KMS-11 (cell line): ENCODE measurements around the gene UBE4A.

ENCODE experiments used
- H2AFZ ChIP-seq: fragments of 200-600 bp; sonication (generic); 2 replicates; pipeline ENCODE4 v1.6.1; 2016; ENCODE audit warnings: antibody characterized with exemption, mixed run types, low read depth
- H3K27ac ChIP-seq: fragments of 200-600 bp; sonication (generic); 2 replicates; pipeline ENCODE4 v1.6.1; 2016; ENCODE audit warnings: mild to moderate bottlenecking, mixed run types
- H3K27me3 ChIP-seq: fragments of 200-600 bp; sonication (generic); 2 replicates; pipeline ENCODE4 v1.6.1; 2017; ENCODE audit warnings: mild to moderate bottlenecking, low read depth, mixed run types, moderate library complexity; ENCODE audit not compliant: insufficient read depth
- H3K36me3 ChIP-seq: fragments of 200-600 bp; sonication (generic); 2 replicates; pipeline ENCODE4 v1.6.1; 2017; ENCODE audit warnings: mild to moderate bottlenecking, mixed run types; ENCODE audit not compliant: insufficient read depth
- H3K4me1 ChIP-seq: fragments of 200-600 bp; sonication (generic); 2 replicates; pipeline ENCODE4 v1.6.1; 2016; ENCODE audit warnings: mild to moderate bottlenecking, low read depth, mixed run types; ENCODE audit not compliant: poor library complexity, severe bottlenecking
- H3K4me2 ChIP-seq: fragments of 200-600 bp; sonication (generic); 2 replicates; pipeline ENCODE4 v1.7.0; 2016; ENCODE audit warnings: mild to moderate bottlenecking, mixed run types
- H3K4me3 ChIP-seq: fragments of 200-600 bp; sonication (generic); IDR thresholded peaks from 2 replicates; pipeline ENCODE4 v1.6.1; 2017; ENCODE audit warnings: low read depth, low read length, mixed read lengths; ENCODE audit not compliant: insufficient read depth
- H3K79me2 ChIP-seq: fragments of 200-600 bp; sonication (generic); 2 replicates; pipeline ENCODE4 v1.6.1; 2016; ENCODE audit warnings: low read depth, mixed run types; ENCODE audit not compliant: insufficient read depth
- H3K9ac ChIP-seq: fragments of 200-600 bp; sonication (generic); 2 replicates; pipeline ENCODE4 v1.6.1; 2016; ENCODE audit warnings: mild to moderate bottlenecking, mixed run types
- H4K20me1 ChIP-seq: fragments of 200-600 bp; sonication (generic); 2 replicates; pipeline ENCODE4 v1.6.1; 2016; ENCODE audit warnings: mild to moderate bottlenecking, mixed run types; ENCODE audit not compliant: insufficient read depth
- CTCF ChIP-seq: fragments of 200-600 bp; sonication (generic); conservative IDR thresholded peaks from 2 replicates; pipeline ENCODE4 v1.6.1; 2017; ENCODE audit warnings: low read depth, mild to moderate bottlenecking, antibody characterized with exemption, low read length, moderate library complexity, mixed read lengths

UBE4A gene

GRCh38 chr11:118312328-118312727 is 47.1 kb upstream of the UBE4A start:
- H2AFZ ChIP-seq, result no peak overlapping the region
- no peaks in the 10 kb centered on the region for H3K36me3 ChIP-seq
- no peaks in the 10 kb centered on the region for H3K27me3 ChIP-seq
- no peak overlapping the region for H3K4me2 ChIP-seq
- H3K79me2 ChIP-seq, result no peaks in the 10 kb centered on the region
- no peak for TF ChIP-seq CTCF
- no peak overlapping the region for H3K27ac ChIP-seq
- H3K4me1 ChIP-seq, result peaks cover 15% of the 10 kb centered on the region
- H3K9ac ChIP-seq, result no peak overlapping the region
- no peaks in the 10 kb centered on the region for H4K20me1 ChIP-seq
- no peak overlapping the region for H3K4me3 ChIP-seq

- TF ChIP-seq CTCF, result no peak
- Histone ChIP-seq H3K27me3 (no peaks in the 10 kb centered on the region), H3K4me1 (peaks cover 18% of the 10 kb centered on the region), H3K79me2 (no peaks in the 10 kb centered on the region), H3K9ac (no peak overlapping the region), H2AFZ (no peak overlapping the region), H4K20me1 (no peaks in the 10 kb centered on the region), H3K27ac (no peak overlapping the region), H3K36me3 (no peaks in the 10 kb centered on the region), H3K4me2 (no peak overlapping the region), H3K4me3 (no peak overlapping the region)
Observed at GRCh38 chr11:118313242-118313641, 46.2 kb upstream of the UBE4A start.

- Histone ChIP-seq H3K79me2 (no peaks in the 10 kb centered on the region), H3K4me1 (peaks cover 18% of the 10 kb centered on the region), H3K27ac (no peak overlapping the region), H3K4me2 (no peak overlapping the region), H2AFZ (no peak overlapping the region), H3K9ac (no peak overlapping the region), H3K4me3 (no peak overlapping the region), H3K36me3 (no peaks in the 10 kb centered on the region), H4K20me1 (no peaks in the 10 kb centered on the region), H3K27me3 (no peaks in the 10 kb centered on the region)
- TF ChIP-seq CTCF, result no peak
Observed at GRCh38 chr11:118314988-118315411, 44.4 kb upstream of the UBE4A start.

- H3K27ac ChIP-seq, result no peak overlapping the region
- H4K20me1 ChIP-seq, result no peaks in the 10 kb centered on the region
- no peak overlapping the region for H3K9ac ChIP-seq
- no peak overlapping the region for H3K4me3 ChIP-seq
- no peak overlapping the region for H3K4me2 ChIP-seq
- peaks cover 18% of the 10 kb centered on the region for H3K4me1 ChIP-seq
- no peaks in the 10 kb centered on the region for H3K79me2 ChIP-seq
- no peak for TF ChIP-seq CTCF
- no peaks in the 10 kb centered on the region for H3K27me3 ChIP-seq
- no peak overlapping the region for H2AFZ ChIP-seq
- no peaks in the 10 kb centered on the region for H3K36me3 ChIP-seq
Observed at GRCh38 chr11:118318124-118318523, 41.3 kb upstream of the UBE4A start.
